Activated T-helper 17 cell treated with anti-CD3 and anti-CD28 coated beads, Interleukin-2, amount 50 U/mL, for 72 hours (primary cell): ENCODE results near the gene MATN1. TPM values are rescaled to one million over a fixed set of nuclear protein-coding genes. Genes with fewer than 3 reads are reported as not detected.
"Not testable (repeated sequence)": the region's sequence is repeated elsewhere in the genome, so short reads cannot be mapped to it uniquely, and the experiment has no call there.

Experiments
- ATAC-seq: fragments of 150-1000 bp; cut with Tn5 transposase; replicated peaks from 2 replicates; pipeline ENCODE4 v1.10.0; 2021; ENCODE audit warnings: mild to moderate bottlenecking, moderate library complexity
- H3K27ac Mint-ChIP-seq: one replicate; pipeline ENCODE4 v1.8.0; 2022; ENCODE audit warnings: mixed read lengths
- H3K27me3 Mint-ChIP-seq: one replicate; pipeline ENCODE4 v1.8.0; 2022; ENCODE audit warnings: mixed read lengths
- H3K36me3 Mint-ChIP-seq: one replicate; pipeline ENCODE4 v1.8.0; 2022; ENCODE audit warnings: low read depth, mild to moderate bottlenecking, mixed read lengths
- H3K4me1 Mint-ChIP-seq: one replicate; pipeline ENCODE4 v1.8.0; 2022; ENCODE audit warnings: mixed read lengths
- H3K4me3 Mint-ChIP-seq: one replicate; pipeline ENCODE4 v1.8.0; 2022; ENCODE audit warnings: mild to moderate bottlenecking, mixed read lengths
- H3K9me3 Mint-ChIP-seq: one replicate; pipeline ENCODE4 v1.8.0; 2022; ENCODE audit warnings: mixed read lengths
- total RNA-seq, 2 donors: library from RNA; stranded (reverse); gene quantifications; one replicate each; pipeline ENCODE4 v1.2.3, GENCODE V29; 2022

Gene MATN1
- total RNA-seq, 2 donors from 2014 or later, result 0.26 to 0.52 TPM

GRCh38 chr1:30688920-30689794 is 34.2 kb downstream of the MATN1 start:
- no peak for ATAC-seq
- H3K4me1 Mint-ChIP-seq, result peaks cover 4% of the 10 kb centered on the region
- no peaks in the 10 kb centered on the region for H3K9me3 Mint-ChIP-seq
- H3K27me3 Mint-ChIP-seq, result peaks cover 17% of the 10 kb centered on the region
- no peaks in the 10 kb centered on the region for H3K36me3 Mint-ChIP-seq
- H3K4me3 Mint-ChIP-seq, result no peak overlapping the region
- H3K27ac Mint-ChIP-seq, result no peak overlapping the region

- peaks cover 21% of the 10 kb centered on the region for H3K27me3 Mint-ChIP-seq
- H3K4me3 Mint-ChIP-seq, result not testable (repeated sequence)
Observed at GRCh38 chr1:30688516-30688915, 34.9 kb downstream of the MATN1 start.

GRCh38 chr1:30687886-30688285 is 35.5 kb downstream of the MATN1 start:
- H3K4me1 Mint-ChIP-seq, result peaks cover 5% of the 10 kb centered on the region
- H3K27ac Mint-ChIP-seq, result no peak overlapping the region
- no peaks in the 10 kb centered on the region for H3K9me3 Mint-ChIP-seq
- H3K4me3 Mint-ChIP-seq, result no peak overlapping the region
- ATAC-seq, result no peak
- no peaks in the 10 kb centered on the region for H3K36me3 Mint-ChIP-seq
- peaks cover 23% of the 10 kb centered on the region for H3K27me3 Mint-ChIP-seq

More at GRCh38 chr1:30688516-30688915, 34.9 kb downstream of the MATN1 start:
- not testable (repeated sequence) for H3K4me1 Mint-ChIP-seq, ATAC-seq, H3K27ac Mint-ChIP-seq, H3K9me3 Mint-ChIP-seq, H3K36me3 Mint-ChIP-seq

GRCh38 chr1:30686236-30686935 is 37.0 kb downstream of the MATN1 start:
- peak overlapping the region; percentile 25 for H3K4me3 Mint-ChIP-seq
- H3K9me3 Mint-ChIP-seq, result no peaks in the 10 kb centered on the region
- H3K27ac Mint-ChIP-seq, result no peak overlapping the region
- H3K4me1 Mint-ChIP-seq, result peaks cover 5% of the 10 kb centered on the region
- peaks cover 37% of the 10 kb centered on the region for H3K27me3 Mint-ChIP-seq
- no peaks in the 10 kb centered on the region for H3K36me3 Mint-ChIP-seq
- ATAC-seq, result no peak

GRCh38 chr1:30685796-30686165 is 37.6 kb downstream of the MATN1 start:
- peak; percentile 21 for ATAC-seq
- peaks cover 5% of the 10 kb centered on the region for H3K4me1 Mint-ChIP-seq
- peaks cover 37% of the 10 kb centered on the region for H3K27me3 Mint-ChIP-seq
- no peaks in the 10 kb centered on the region for H3K36me3 Mint-ChIP-seq
- H3K27ac Mint-ChIP-seq, result no peak overlapping the region
- peak overlapping the region; percentile 25 for H3K4me3 Mint-ChIP-seq
- H3K9me3 Mint-ChIP-seq, result no peaks in the 10 kb centered on the region

- peaks cover 5% of the 10 kb centered on the region for H3K4me1 Mint-ChIP-seq
- no peaks in the 10 kb centered on the region for H3K9me3 Mint-ChIP-seq
- peak overlapping the region; percentile 41 for H3K4me3 Mint-ChIP-seq
- peak; percentile 79 for ATAC-seq
- H3K27ac Mint-ChIP-seq, result no peak overlapping the region
- H3K36me3 Mint-ChIP-seq, result no peaks in the 10 kb centered on the region
- peaks cover 34% of the 10 kb centered on the region for H3K27me3 Mint-ChIP-seq
Observed at GRCh38 chr1:30684881-30685795, 38.2 kb downstream of the MATN1 start.

GRCh38 chr1:30684259-30684658 is 39.1 kb downstream of the MATN1 start:
- Mint-ChIP-seq H3K4me3 (peak overlapping the region; percentile 41), H3K36me3 (no peaks in the 10 kb centered on the region), H3K9me3 (no peaks in the 10 kb centered on the region), H3K27me3 (peaks cover 34% of the 10 kb centered on the region), H3K27ac (no peak overlapping the region), H3K4me1 (peaks cover 5% of the 10 kb centered on the region)
- no peak for ATAC-seq

- ATAC-seq, result no peak
- peaks cover 5% of the 10 kb centered on the region for H3K4me1 Mint-ChIP-seq
- no peak overlapping the region for H3K27ac Mint-ChIP-seq
- H3K4me3 Mint-ChIP-seq, result no peak overlapping the region
- H3K36me3 Mint-ChIP-seq, result no peaks in the 10 kb centered on the region
- peaks cover 37% of the 10 kb centered on the region for H3K27me3 Mint-ChIP-seq
- no peaks in the 10 kb centered on the region for H3K9me3 Mint-ChIP-seq
Observed at GRCh38 chr1:30683699-30684098, 39.7 kb downstream of the MATN1 start.

- H3K4me1 Mint-ChIP-seq, result peaks cover 5% of the 10 kb centered on the region
- no peak overlapping the region for H3K27ac Mint-ChIP-seq
- H3K27me3 Mint-ChIP-seq, result peaks cover 41% of the 10 kb centered on the region
- H3K9me3 Mint-ChIP-seq, result no peaks in the 10 kb centered on the region
- H3K4me3 Mint-ChIP-seq, result no peak overlapping the region
- no peaks in the 10 kb centered on the region for H3K36me3 Mint-ChIP-seq
- no peak for ATAC-seq
Observed at GRCh38 chr1:30682396-30683275, 40.7 kb downstream of the MATN1 start.

- no peaks in the 10 kb centered on the region for H3K36me3 Mint-ChIP-seq
- H3K27ac Mint-ChIP-seq, result no peak overlapping the region
- peaks cover 38% of the 10 kb centered on the region for H3K27me3 Mint-ChIP-seq
- H3K4me1 Mint-ChIP-seq, result peaks cover 5% of the 10 kb centered on the region
- no peaks in the 10 kb centered on the region for H3K9me3 Mint-ChIP-seq
- no peak for ATAC-seq
- no peak overlapping the region for H3K4me3 Mint-ChIP-seq
Observed at GRCh38 chr1:30681782-30682181, 41.6 kb downstream of the MATN1 start.

- Mint-ChIP-seq H3K9me3 (no peaks in the 10 kb centered on the region), H3K4me1 (peaks cover 5% of the 10 kb centered on the region), H3K27me3 (peaks cover 38% of the 10 kb centered on the region), H3K4me3 (no peak overlapping the region), H3K36me3 (no peaks in the 10 kb centered on the region), H3K27ac (no peak overlapping the region)
- ATAC-seq, result no peak
Observed at GRCh38 chr1:30680879-30681278, 42.5 kb downstream of the MATN1 start.

GRCh38 chr1:30680429-30680828 is 43.0 kb downstream of the MATN1 start:
- no peak overlapping the region for H3K27ac Mint-ChIP-seq
- H3K4me1 Mint-ChIP-seq, result peaks cover 5% of the 10 kb centered on the region
- H3K27me3 Mint-ChIP-seq, result peaks cover 41% of the 10 kb centered on the region
- no peak for ATAC-seq
- no peaks in the 10 kb centered on the region for H3K36me3 Mint-ChIP-seq
- H3K4me3 Mint-ChIP-seq, result no peak overlapping the region
- H3K9me3 Mint-ChIP-seq, result peaks cover 2% of the 10 kb centered on the region

- Mint-ChIP-seq H3K36me3 (no peaks in the 10 kb centered on the region), H3K27ac (no peak overlapping the region), H3K4me3 (no peak overlapping the region), H3K27me3 (peaks cover 42% of the 10 kb centered on the region), H3K4me1 (peaks cover 5% of the 10 kb centered on the region), H3K9me3 (peaks cover 3% of the 10 kb centered on the region)
- no peak for ATAC-seq
Observed at GRCh38 chr1:30679976-30680305, 43.4 kb downstream of the MATN1 start.
